HepG2 (cell line): ENCODE results near the gene PXMP4. TPM values are rescaled to one million over a fixed set of nuclear protein-coding genes. Genes with fewer than 3 reads are reported as not detected.

ENCODE experiments used
- CHCHD3 ChIP-seq: sonication (generic); formaldehyde crosslinking; IDR thresholded peaks from 2 replicates; pipeline ENCODE4 v1.8.0; 2022; ENCODE audit warnings: mild to moderate bottlenecking, missing genetic modification reagents, moderate library complexity
- ERF ChIP-seq: IDR thresholded peaks from 2 replicates; pipeline ENCODE4 v1.6.1; 2018; ENCODE audit warnings: missing biosample characterization, missing genetic modification reagents
- HIVEP1 ChIP-seq: sonication (generic); formaldehyde crosslinking; IDR thresholded peaks from 2 replicates; pipeline ENCODE4 v1.4.0; 2020; ENCODE audit warnings: mild to moderate bottlenecking, missing genetic modification reagents
- HMG20B ChIP-seq: conservative IDR thresholded peaks from 2 replicates; pipeline ENCODE4 v1.6.1; 2016; ENCODE audit warnings: missing genetic modification reagents, missing compliant biosample characterization
- MIXL1 ChIP-seq: IDR thresholded peaks from 2 replicates; pipeline ENCODE4 v1.6.1; 2016
- PAX8 ChIP-seq: sonication (generic); formaldehyde crosslinking; IDR thresholded peaks from 2 replicates; pipeline ENCODE4 v1.8.0; 2022; ENCODE audit warnings: mild to moderate bottlenecking, missing genetic modification reagents, borderline replicate concordance
- PPARG ChIP-seq: conservative IDR thresholded peaks from 2 replicates; pipeline ENCODE4 v1.6.1; 2016; ENCODE audit warnings: missing biosample characterization, missing genetic modification reagents
- RBAK ChIP-seq: sonication (generic); formaldehyde crosslinking; IDR thresholded peaks from 2 replicates; pipeline ENCODE4 v1.5.1; 2020; ENCODE audit warnings: mild to moderate bottlenecking, missing genetic modification reagents
- SUZ12 ChIP-seq: fragments of 150-350 bp; IDR thresholded peaks from 2 replicates; pipeline ENCODE4 v1.6.1; 2014; ENCODE audit warnings: low read depth, low read length
- TBL1XR1 ChIP-seq: fragments of 150-350 bp; IDR thresholded peaks from 2 replicates; pipeline ENCODE4 v1.6.1; 2014; ENCODE audit warnings: borderline replicate concordance, low read length; ENCODE audit not compliant: partially characterized antibody
- TBX3 ChIP-seq: fragments of 450-650 bp; IDR thresholded peaks from 2 replicates; pipeline ENCODE4 v1.6.1; 2017; ENCODE audit warnings: antibody characterized with exemption, mild to moderate bottlenecking, inconsistent platforms, borderline replicate concordance
- TOPORS ChIP-seq: sonication (generic); formaldehyde crosslinking; IDR thresholded peaks from 2 replicates; pipeline ENCODE4 v1.8.0; 2023; ENCODE audit warnings: mild to moderate bottlenecking, missing genetic modification reagents
- ZKSCAN5 ChIP-seq: sonication (generic); formaldehyde crosslinking; IDR thresholded peaks from 2 replicates; pipeline ENCODE4 v1.5.1; 2020; ENCODE audit warnings: mild to moderate bottlenecking, missing genetic modification reagents
- ZKSCAN8 ChIP-seq: IDR thresholded peaks from 2 replicates; pipeline ENCODE4 v1.6.1; 2016; ENCODE audit warnings: borderline replicate concordance, missing genetic modification reagents, missing compliant biosample characterization
- ZNF160 ChIP-seq: sonication (generic); formaldehyde crosslinking; IDR thresholded peaks from 2 replicates; pipeline ENCODE4 v1.8.0; 2022; ENCODE audit warnings: mild to moderate bottlenecking, inconsistent platforms, missing genetic modification reagents
- ZNF562 ChIP-seq: sonication (generic); formaldehyde crosslinking; IDR thresholded peaks from 2 replicates; pipeline ENCODE4 v1.8.0; 2022; ENCODE audit warnings: missing genetic modification reagents, borderline replicate concordance
- ZNF598 ChIP-seq: sonication (generic); formaldehyde crosslinking; IDR thresholded peaks from 2 replicates; pipeline ENCODE4 v1.5.1; 2020; ENCODE audit warnings: mild to moderate bottlenecking, missing genetic modification reagents, borderline replicate concordance
- ZNF790 ChIP-seq: sonication (generic); formaldehyde crosslinking; IDR thresholded peaks from 2 replicates; pipeline ENCODE4 v1.8.0; 2022; ENCODE audit warnings: missing genetic modification reagents, mild to moderate bottlenecking, borderline replicate concordance
- polyA plus RNA-seq, 8 experiments: library from polyadenylated mRNA; depleted of rRNA in 3 of 8; stranded (reverse) in 7 of 8; unstranded in 1 of 8; fragments of >200 nt; fragmentation: Illumina TruSeq in 4 of 8; extraction: Trizol in 4 of 8; gene quantifications; 2 replicates each; pipeline versions ENCODE4 v1.2.1 to v1.2.3, GENCODE V29; 2011 to 2016; ENCODE audit warnings: low read depth in 4 of 8, missing spikeins in 1 of 8, mixed read lengths in 1 of 8; ENCODE audit not compliant: insufficient read depth in 1 of 8
- total RNA-seq, 5 experiments: library from RNA; depleted of rRNA; stranded (reverse); fragments of >200 nt; fragmentation: Illumina TruSeq; extraction: Trizol; gene quantifications; 2 replicates each; pipeline ENCODE4 v1.2.3, GENCODE V29; 2016; ENCODE audit warnings: low read depth in 1 of 5
- TF ChIP-seq, protein P1 (sequence below): sonication (generic); formaldehyde crosslinking; IDR thresholded peaks from 2 replicates; pipeline ENCODE4 v1.4.0; 2020; ENCODE audit warnings: missing genetic modification reagents; ENCODE audit errors: not compliant biosample characterization
- TF ChIP-seq, protein P2 (sequence below): sonication (generic); formaldehyde crosslinking; IDR thresholded peaks from 2 replicates; pipeline ENCODE4 v1.4.0; 2020; ENCODE audit warnings: low read depth, mild to moderate bottlenecking, missing genetic modification reagents
- TF ChIP-seq, protein P3 (sequence below): sonication (generic); formaldehyde crosslinking; IDR thresholded peaks from 2 replicates; pipeline ENCODE4 v1.8.0; 2022; ENCODE audit warnings: low read depth, missing genetic modification reagents
- TF ChIP-seq, protein P4 (sequence below): sonication (generic); formaldehyde crosslinking; IDR thresholded peaks from 2 replicates; pipeline ENCODE4 v1.5.0; 2020; ENCODE audit warnings: mild to moderate bottlenecking, low read depth, missing genetic modification reagents, borderline replicate concordance
- TF ChIP-seq, protein P5 (sequence below): IDR thresholded peaks from 2 replicates; pipeline ENCODE4 v1.6.1; 2016

The PXMP4 gene
- total and polyA plus RNA-seq, 2 of the 13 experiments (the other 11 are each of a cell fraction or from before 2014, with no cell fraction given) = not detected

DNA sequence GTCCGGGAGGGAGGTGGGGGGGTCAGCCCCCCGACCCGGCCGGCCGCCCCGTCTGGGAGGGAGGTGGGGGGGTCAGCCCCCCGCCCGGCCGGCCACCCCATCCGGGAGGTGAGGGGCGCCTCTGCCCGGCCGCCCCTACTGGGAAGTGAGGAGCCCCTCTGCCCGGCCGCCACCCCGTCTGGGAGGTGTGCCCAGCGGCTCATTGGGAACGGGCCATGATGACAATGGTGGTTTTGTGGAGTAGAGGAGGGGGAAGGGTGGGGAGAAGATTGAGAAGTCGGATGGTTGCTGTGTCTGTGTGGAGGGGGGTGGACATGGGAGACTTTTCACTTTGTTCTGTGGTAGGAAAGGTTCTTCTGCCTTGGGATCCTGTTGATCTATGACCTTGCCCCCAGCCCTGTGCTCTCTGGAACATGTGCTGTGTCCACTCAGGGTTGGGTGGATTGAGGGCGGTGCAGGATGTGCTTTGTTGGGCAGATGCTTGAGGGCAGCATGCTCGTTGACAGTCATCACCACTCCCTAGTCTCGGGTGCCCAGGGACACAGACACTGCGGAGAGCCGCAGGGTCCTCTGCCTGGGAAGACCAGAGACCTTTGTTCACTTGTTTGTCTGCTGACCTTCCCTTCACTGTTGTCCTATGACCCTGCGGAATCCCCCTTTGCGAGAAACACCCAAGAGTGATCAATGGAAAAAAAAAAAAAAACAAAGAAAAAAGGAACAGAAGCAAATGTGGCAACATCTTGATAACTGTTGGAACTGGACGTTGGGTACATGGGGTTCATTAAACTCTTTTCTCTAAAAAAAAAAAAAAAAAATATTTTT is 18.3 kb downstream of the PXMP4 start (continued):
- TF ChIP-seq, protein P1, sequence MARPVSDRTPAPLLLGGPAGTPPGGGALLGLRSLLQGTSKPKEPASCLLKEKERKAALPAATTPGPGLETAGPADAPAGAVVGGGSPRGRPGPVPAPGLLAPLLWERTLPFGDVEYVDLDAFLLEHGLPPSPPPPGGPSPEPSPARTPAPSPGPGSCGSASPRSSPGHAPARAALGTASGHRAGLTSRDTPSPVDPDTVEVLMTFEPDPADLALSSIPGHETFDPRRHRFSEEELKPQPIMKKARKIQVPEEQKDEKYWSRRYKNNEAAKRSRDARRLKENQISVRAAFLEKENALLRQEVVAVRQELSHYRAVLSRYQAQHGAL = no peak
- TF ChIP-seq, protein P2, sequence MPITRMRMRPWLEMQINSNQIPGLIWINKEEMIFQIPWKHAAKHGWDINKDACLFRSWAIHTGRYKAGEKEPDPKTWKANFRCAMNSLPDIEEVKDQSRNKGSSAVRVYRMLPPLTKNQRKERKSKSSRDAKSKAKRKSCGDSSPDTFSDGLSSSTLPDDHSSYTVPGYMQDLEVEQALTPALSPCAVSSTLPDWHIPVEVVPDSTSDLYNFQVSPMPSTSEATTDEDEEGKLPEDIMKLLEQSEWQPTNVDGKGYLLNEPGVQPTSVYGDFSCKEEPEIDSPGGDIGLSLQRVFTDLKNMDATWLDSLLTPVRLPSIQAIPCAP = no peak
- TF ChIP-seq, protein P3, sequence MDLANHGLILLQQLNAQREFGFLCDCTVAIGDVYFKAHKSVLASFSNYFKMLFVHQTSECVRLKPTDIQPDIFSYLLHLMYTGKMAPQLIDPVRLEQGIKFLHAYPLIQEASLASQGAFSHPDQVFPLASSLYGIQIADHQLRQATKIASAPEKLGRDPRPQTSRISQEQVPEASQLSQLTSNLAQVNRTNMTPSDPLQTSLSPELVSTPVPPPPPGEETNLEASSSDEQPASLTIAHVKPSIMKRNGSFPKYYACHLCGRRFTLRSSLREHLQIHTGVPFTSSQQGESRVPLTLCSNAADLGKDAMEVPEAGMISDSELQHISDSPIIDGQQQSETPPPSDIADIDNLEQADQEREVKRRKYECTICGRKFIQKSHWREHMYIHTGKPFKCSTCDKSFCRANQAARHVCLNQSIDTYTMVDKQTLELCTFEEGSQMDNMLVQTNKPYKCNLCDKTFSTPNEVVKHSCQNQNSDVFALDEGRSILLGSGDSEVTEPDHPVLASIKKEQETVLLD (CRISPR knock-in tag) = peak; percentile 58; the same call in 1 of the 2 replicates
- TF ChIP-seq TBL1XR1 (peak; percentile 83), ZNF790 (peak; percentile 89; the same call in 1 of the 2 replicates), SUZ12 (no peak), RBAK (CRISPR knock-in tag) (peak; percentile 53; the same call in 1 of the 2 replicates), ZKSCAN5 (CRISPR knock-in tag) (no peak), TOPORS (CRISPR knock-in tag) (peak; percentile 98), HMG20B (peak; percentile 82), CHCHD3 (CRISPR knock-in tag) (no peak), TBX3 (no peak), MIXL1 (CRISPR knock-in tag) (peak; percentile 66; the same call in 1 of the 2 replicates), HIVEP1 (peak; percentile 98), PAX8 (CRISPR knock-in tag) (no peak), PPARG (CRISPR knock-in tag) (peak; percentile 63), ZNF562 (CRISPR knock-in tag) (no peak), ZNF160 (0 out of 2 replicates have a peak, but pooled peaks have one; percentile 57), ERF (peak; percentile 82), ZKSCAN8 (peak; percentile 93), ZNF598 (CRISPR knock-in tag) (peak; percentile 95; the same call in 1 of the 2 replicates)
- TF ChIP-seq, protein P4, sequence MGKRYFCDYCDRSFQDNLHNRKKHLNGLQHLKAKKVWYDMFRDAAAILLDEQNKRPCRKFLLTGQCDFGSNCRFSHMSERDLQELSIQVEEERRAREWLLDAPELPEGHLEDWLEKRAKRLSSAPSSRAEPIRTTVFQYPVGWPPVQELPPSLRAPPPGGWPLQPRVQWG (CRISPR knock-in tag) = no peak; the same call in 1 of the 2 replicates
- TF ChIP-seq, protein P5, sequence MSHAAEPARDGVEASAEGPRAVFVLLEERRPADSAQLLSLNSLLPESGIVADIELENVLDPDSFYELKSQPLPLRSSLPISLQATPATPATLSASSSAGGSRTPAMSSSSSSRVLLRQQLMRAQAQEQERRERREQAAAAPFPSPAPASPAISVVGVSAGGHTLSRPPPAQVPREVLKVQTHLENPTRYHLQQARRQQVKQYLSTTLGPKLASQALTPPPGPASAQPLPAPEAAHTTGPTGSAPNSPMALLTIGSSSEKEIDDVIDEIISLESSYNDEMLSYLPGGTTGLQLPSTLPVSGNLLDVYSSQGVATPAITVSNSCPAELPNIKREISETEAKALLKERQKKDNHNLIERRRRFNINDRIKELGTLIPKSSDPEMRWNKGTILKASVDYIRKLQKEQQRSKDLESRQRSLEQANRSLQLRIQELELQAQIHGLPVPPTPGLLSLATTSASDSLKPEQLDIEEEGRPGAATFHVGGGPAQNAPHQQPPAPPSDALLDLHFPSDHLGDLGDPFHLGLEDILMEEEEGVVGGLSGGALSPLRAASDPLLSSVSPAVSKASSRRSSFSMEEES (CRISPR knock-in tag) = peak; percentile 77
